AG09309 (cell line): Measurements from ENCODE around the gene PTPRM.

Experiments
- DNase-seq: peaks from one replicate; pipeline ENCODE4 v3.0.0-alpha.2; 2010; ENCODE audit warnings: low read depth
- H3K4me3 ChIP-seq: 2 replicates; pipeline ENCODE4 v1.5.1; 2011; ENCODE audit warnings: mild to moderate bottlenecking, low read depth, low read length, moderate library complexity; ENCODE audit not compliant: control insufficient read depth
- CTCF ChIP-seq: IDR thresholded peaks from 2 replicates; pipeline ENCODE4 v1.5.1; 2011; ENCODE audit warnings: mild to moderate bottlenecking, low read depth, low read length, inconsistent platforms; ENCODE audit not compliant: insufficient read depth, control insufficient read depth; ENCODE audit errors: missing control alignments

Gene PTPRM

DNA sequence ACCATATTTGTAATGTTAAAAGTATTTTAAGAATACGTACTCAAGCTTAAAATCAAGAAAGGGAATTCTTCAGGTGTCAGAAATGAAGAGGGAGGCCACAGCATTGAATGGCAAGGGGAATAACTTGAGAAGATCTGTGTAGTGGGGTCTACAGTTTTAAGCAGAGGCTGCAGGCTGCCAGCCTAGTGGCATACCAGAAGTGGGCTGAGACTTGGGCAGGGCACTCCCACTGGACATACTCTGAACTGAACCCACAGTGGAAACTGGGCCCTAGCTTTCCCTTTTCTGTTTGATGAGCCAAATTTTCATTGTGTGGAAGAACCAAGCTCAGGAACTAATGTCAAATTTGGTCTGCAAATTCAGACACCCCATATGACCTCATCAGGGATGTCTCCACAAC is 238.8 kb downstream of the PTPRM start:
- DNase-seq, result no peak
- no peak for TF ChIP-seq CTCF
- H3K4me3 ChIP-seq, result no peak overlapping the region

DNA sequence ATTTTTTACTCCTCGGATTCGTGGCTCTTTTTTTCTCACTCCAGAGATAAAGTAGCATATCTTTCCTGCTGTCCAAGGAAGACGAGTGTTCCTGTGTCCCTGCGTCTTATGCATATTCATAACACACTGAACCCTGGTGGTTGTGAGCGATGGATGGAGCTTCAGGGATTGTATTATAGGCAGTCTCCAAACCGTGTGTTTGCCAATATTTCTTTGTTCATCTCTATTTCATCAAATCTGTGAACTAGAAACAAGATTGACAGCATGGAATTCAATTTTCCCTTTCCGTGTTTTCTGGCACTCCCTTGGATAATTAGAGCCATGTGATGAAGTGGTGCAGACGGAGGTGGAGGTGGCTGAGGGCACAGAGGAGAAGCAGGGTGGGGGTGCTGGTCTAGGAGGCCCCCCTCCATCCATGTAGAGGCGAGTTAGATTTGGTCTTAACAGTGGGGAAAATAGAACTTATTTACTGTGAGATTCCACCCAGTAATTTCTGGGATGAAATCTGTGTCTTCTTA is 240.9 kb downstream of the PTPRM start:
- no peak for DNase-seq
- no peak overlapping the region for H3K4me3 ChIP-seq
- no peak for TF ChIP-seq CTCF

GRCh38 chr18:7808992-7809391 is 241.9 kb downstream of the PTPRM start:
- no peak overlapping the region for H3K4me3 ChIP-seq
- no peak for TF ChIP-seq CTCF
- no peak for DNase-seq

DNA sequence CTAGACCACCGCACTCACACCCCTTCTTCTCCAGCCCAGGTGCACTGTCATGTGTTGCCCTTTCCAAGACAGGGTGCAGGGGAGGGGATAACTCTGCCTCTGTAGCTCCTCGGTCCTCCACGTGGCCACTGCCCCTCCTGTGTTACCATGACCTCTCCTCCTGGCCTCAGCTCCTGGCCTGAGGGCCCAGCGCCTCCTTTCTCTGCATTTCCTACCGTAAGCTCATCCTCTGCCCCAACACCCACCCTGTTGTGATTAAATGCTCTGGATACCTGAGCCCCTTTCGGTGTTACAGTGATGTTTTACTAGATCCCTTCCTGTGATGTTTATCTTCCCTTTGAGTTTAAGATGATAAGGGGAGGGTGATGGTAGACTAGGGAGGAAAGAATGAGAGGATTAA is 242.3 kb downstream of the PTPRM start:
- no peak for TF ChIP-seq CTCF
- H3K4me3 ChIP-seq, result no peak overlapping the region
- no peak for DNase-seq

GRCh38 chr18:7809978-7810377 is 242.9 kb downstream of the PTPRM start:
- DNase-seq, result no peak
- no peak for TF ChIP-seq CTCF
- H3K4me3 ChIP-seq, result no peak overlapping the region

- no peak for TF ChIP-seq CTCF
- H3K4me3 ChIP-seq, result no peak overlapping the region
- DNase-seq, result peak; percentile 62
Measured at GRCh38 chr18:7812431-7813063, 245.4 kb downstream of the PTPRM start.

DNA sequence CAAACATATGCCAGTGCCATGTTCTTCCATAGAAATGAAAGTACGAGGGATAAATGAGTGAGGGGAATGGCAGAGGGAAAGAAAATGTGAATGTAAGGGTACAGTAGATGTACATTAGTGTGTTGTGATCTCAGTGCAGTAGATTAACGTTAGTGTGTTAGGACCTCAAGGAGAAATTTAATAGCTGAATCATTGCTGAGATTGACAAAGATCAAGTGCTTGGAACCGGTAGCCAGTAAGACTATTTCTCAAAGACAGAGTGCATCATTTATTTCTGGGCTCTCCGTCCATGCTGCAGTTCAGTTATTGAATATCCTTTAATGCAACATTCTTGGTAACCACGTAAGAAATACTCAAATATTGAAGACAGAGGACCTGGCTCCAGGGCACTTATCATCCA is 246.0 kb downstream of the PTPRM start:
- no peak for DNase-seq
- TF ChIP-seq CTCF, result no peak
- no peak overlapping the region for H3K4me3 ChIP-seq
